GM19035 (cell line): ENCODE measurements around the gene MINDY3.
A peak's percentile ranks its signal among the peaks of the same experiment; 100 is the strongest.
"Not testable (repeated sequence)": the region's sequence is repeated elsewhere in the genome, so short reads cannot be mapped to it uniquely, and the experiment has no call there.

Source experiments
- ATAC-seq: cut with Tn5 transposase; IDR thresholded peaks from one replicate; pipeline ENCODE4 v1.9.1; 2021; ENCODE audit not compliant: unreplicated experiment

MINDY3 gene

GRCh38 chr10:15781381-15781960 lies 78.8 kb downstream of the MINDY3 start:
- no peak for ATAC-seq

- ATAC-seq: no peak
Measured at GRCh38 chr10:15780353-15781135, 79.8 kb downstream of the MINDY3 start.

GRCh38 chr10:15775513-15775912 lies 84.8 kb downstream of the MINDY3 start:
- ATAC-seq: no peak

- ATAC-seq: not testable (repeated sequence)
Measured at GRCh38 chr10:15774534-15774933, 85.8 kb downstream of the MINDY3 start.

- ATAC-seq: no peak
Measured at GRCh38 chr10:15764892-15765454, 95.3 kb downstream of the MINDY3 start.

GRCh38 chr10:15763006-15763405 lies 97.3 kb downstream of the MINDY3 start:
- ATAC-seq: no peak

GRCh38 chr10:15762239-15762638 lies 98.1 kb downstream of the MINDY3 start:
- not testable (repeated sequence) for ATAC-seq

GRCh38 chr10:15761224-15761623 lies 99.1 kb downstream of the MINDY3 start:
- ATAC-seq: not testable (repeated sequence)

- no peak for ATAC-seq
Measured at GRCh38 chr10:15760681-15761080, 99.6 kb downstream of the MINDY3 start.

GRCh38 chr10:15759265-15759664 lies 101.0 kb downstream of the MINDY3 start:
- ATAC-seq: no peak

- ATAC-seq: no peak
Measured at GRCh38 chr10:15758618-15759017, 101.7 kb downstream of the MINDY3 start.

GRCh38 chr10:15754937-15755336 lies 105.4 kb downstream of the MINDY3 start:
- no peak for ATAC-seq

- no peak for ATAC-seq
Measured at GRCh38 chr10:15751046-15751445, 109.3 kb downstream of the MINDY3 start.

- no peak for ATAC-seq
Measured at GRCh38 chr10:15748126-15748525, 112.2 kb downstream of the MINDY3 start.

GRCh38 chr10:15747632-15748031 lies 112.7 kb downstream of the MINDY3 start:
- ATAC-seq: no peak

- ATAC-seq: no peak
Measured at GRCh38 chr10:15745751-15746150, 114.6 kb downstream of the MINDY3 start.

- peak; percentile 68 for ATAC-seq
Measured at GRCh38 chr10:15744217-15744865, 116.0 kb downstream of the MINDY3 start.

- ATAC-seq: no peak
Measured at GRCh38 chr10:15743443-15743842, 116.9 kb downstream of the MINDY3 start.

GRCh38 chr10:15742836-15743235 lies 117.5 kb downstream of the MINDY3 start:
- ATAC-seq: no peak

GRCh38 chr10:15742102-15742501 lies 118.2 kb downstream of the MINDY3 start:
- ATAC-seq: no peak

GRCh38 chr10:15741581-15741980 lies 118.7 kb downstream of the MINDY3 start:
- no peak for ATAC-seq

GRCh38 chr10:15740261-15740660 lies 120.0 kb downstream of the MINDY3 start:
- no peak for ATAC-seq
